Epithelial cell of proximal tubule (primary cell): ENCODE measurements around the gene FGF2. TPM values are rescaled to one million over a fixed set of nuclear protein-coding genes. Genes with fewer than 3 reads are reported as not detected.
"Not testable (repeated sequence)": the region's sequence is repeated elsewhere in the genome, so short reads cannot be mapped to it uniquely, and the experiment has no call there.

Experiments
- DNase-seq: peaks from one replicate; pipeline ENCODE4 v3.0.0-alpha.2; 2011; ENCODE audit warnings: low read depth
- H3K4me3 ChIP-seq: 2 replicates; pipeline ENCODE4 v1.5.1; 2011; ENCODE audit warnings: low read depth, mild to moderate bottlenecking, low read length
- CTCF ChIP-seq: conservative IDR thresholded peaks from 2 replicates; pipeline ENCODE4 v1.5.1; 2012; ENCODE audit warnings: low read depth, mild to moderate bottlenecking, low read length
- total RNA-seq: library from RNA; depleted of rRNA; stranded (reverse); fragments of >200 nt; gene quantifications from 2 replicates; pipeline ENCODE4 v1.2.3, GENCODE V29; 2015

FGF2 gene
- total RNA-seq, 1 donor from 2014 or later: 11.4 TPM

- H3K4me3 ChIP-seq: no peak overlapping the region
- TF ChIP-seq CTCF: no peak
- DNase-seq: no peak
Observed at GRCh38 chr4:122858705-122859104, 32.1 kb downstream of the FGF2 start.

- TF ChIP-seq CTCF: no peak
- no peak for DNase-seq
- H3K4me3 ChIP-seq: no peak overlapping the region
Observed at GRCh38 chr4:122861172-122861943, 34.7 kb downstream of the FGF2 start.

- H3K4me3 ChIP-seq: no peak overlapping the region
- TF ChIP-seq CTCF: no peak
- no peak for DNase-seq
Observed at GRCh38 chr4:122863639-122864038, 37.0 kb downstream of the FGF2 start.

GRCh38 chr4:122865425-122865824, 38.8 kb downstream of the FGF2 start:
- DNase-seq: no peak
- no peak for TF ChIP-seq CTCF
- no peak overlapping the region for H3K4me3 ChIP-seq

- DNase-seq, H3K4me3 ChIP-seq: not testable (repeated sequence)
Observed at GRCh38 chr4:122868235-122868634, 41.6 kb downstream of the FGF2 start.

- H3K4me3 ChIP-seq: no peak overlapping the region
- TF ChIP-seq CTCF: no peak
- DNase-seq: peak; percentile 49
Observed at GRCh38 chr4:122873146-122873545, 46.5 kb downstream of the FGF2 start.

- no peak for TF ChIP-seq CTCF
- peak; percentile 97 for DNase-seq
- H3K4me3 ChIP-seq: peak overlapping the region; percentile 1
Observed at GRCh38 chr4:122873821-122874593, 47.4 kb downstream of the FGF2 start.
